ENCODE data around the gene LIPC.

Gene LIPC

GRCh38 chr15:58440922-58441321 is 9.1 kb downstream of the LIPC start:
- H3K4me3 ChIP-seq (ENCODE audit: low read depth, low read length): no peak overlapping the region
- H3K27ac ChIP-seq (ENCODE audit: extremely low read depth, low read depth, low read length): no peak overlapping the region
- CTCF ChIA-PET: no interaction called here
- 0 out of 2 replicates have a peak, but pooled peaks cover 2% of the 10 kb centered on the region for H3K4me1 ChIP-seq (ENCODE audit: control insufficient read depth, insufficient read depth, low read length)
- H3K36me3 ChIP-seq (ENCODE audit: control insufficient read depth in 2 of 2, insufficient read depth in 1 of 2, low read length in 2 of 2): no peaks in the 10 kb centered on the region
- POLR2A ChIA-PET: no interaction called here
- no peak for TF ChIP-seq ZNF777 (tag by site-specific recombination; IDR thresholded peaks at IDR 0.05; ENCODE audit: borderline replicate concordance)
- TF ChIP-seq ZNF221 (tag by site-specific recombination; IDR thresholded peaks at IDR 0.05; ENCODE audit: borderline replicate concordance): no peak
- TF ChIP-seq WT1 (tag by site-specific recombination; IDR thresholded peaks at IDR 0.05): no peak
- TF ChIP-seq ZNF174 (tag by site-specific recombination; IDR thresholded peaks at IDR 0.05): no peak
- TF ChIP-seq ZNF350 (tag by site-specific recombination; IDR thresholded peaks at IDR 0.05): no peak
- TF ChIP-seq SP7 (tag by site-specific recombination; IDR thresholded peaks at IDR 0.05): no peak
- no peak for TF ChIP-seq YY2 (tag by site-specific recombination; IDR thresholded peaks at IDR 0.05)
- no peak for TF ChIP-seq ZBTB6 (tag by site-specific recombination; IDR thresholded peaks at IDR 0.05)
- no peak for TF ChIP-seq ZNF175 (tag by site-specific recombination; IDR thresholded peaks at IDR 0.05)
- no peak for TF ChIP-seq ZBTB26 (tag by site-specific recombination; optimal IDR thresholded peaks at IDR 0.05)
- TF ChIP-seq ZNF580 (tag by site-specific recombination; IDR thresholded peaks at IDR 0.05): no peak
- no peaks in the 10 kb centered on the region for H3K9me3 ChIP-seq (ENCODE audit: control insufficient read depth, insufficient read depth, low read depth, low read length)

- CTCF ChIA-PET: no interaction called here
- POLR2A ChIA-PET: no interaction called here
- no peak overlapping the region for H3K27ac ChIP-seq (ENCODE audit: extremely low read depth, low read depth, low read length)
- no peaks in the 10 kb centered on the region for H3K9me3 ChIP-seq (ENCODE audit: control insufficient read depth, insufficient read depth, low read depth, low read length)
- TF ChIP-seq ZNF335 (tag by site-specific recombination; conservative IDR thresholded peaks at IDR 0.05): no peak
- TF ChIP-seq ZNF629 (tag by site-specific recombination; IDR thresholded peaks at IDR 0.05): no peak
- TF ChIP-seq TCF7L2 (IDR thresholded peaks at IDR 0.05; ENCODE audit: borderline replicate concordance, low read depth, low read length): no peak
- no peak for TF ChIP-seq ZNF580 (tag by site-specific recombination; IDR thresholded peaks at IDR 0.05)
- TF ChIP-seq ZSCAN18 (tag by site-specific recombination; IDR thresholded peaks at IDR 0.05): no peak
- no peak for TF ChIP-seq ZNF133 (tag by site-specific recombination; IDR thresholded peaks at IDR 0.05)
- TF ChIP-seq EGR2 (tag by site-specific recombination; IDR thresholded peaks at IDR 0.05; ENCODE audit: low read depth): no peak
- TF ChIP-seq ZSCAN5A (tag by site-specific recombination; IDR thresholded peaks at IDR 0.05): no peak
- no peak for TF ChIP-seq ZNF16 (tag by site-specific recombination; IDR thresholded peaks at IDR 0.05; ENCODE audit: low read depth)
- TF ChIP-seq ZNF621 (tag by site-specific recombination; IDR thresholded peaks at IDR 0.05): no peak
- no peak for TF ChIP-seq ZNF114 (tag by site-specific recombination; IDR thresholded peaks at IDR 0.05)
- TF ChIP-seq ZNF623 (tag by site-specific recombination; IDR thresholded peaks at IDR 0.05): no peak
- no peak for TF ChIP-seq BCL6B (tag by site-specific recombination; IDR thresholded peaks at IDR 0.05)
- H3K4me3 ChIP-seq (ENCODE audit: low read depth, low read length): no peak overlapping the region
- H3K4me1 ChIP-seq (ENCODE audit: control insufficient read depth, insufficient read depth, low read length): 0 out of 2 replicates have a peak, but pooled peaks cover 2% of the 10 kb centered on the region
- no peaks in the 10 kb centered on the region for H3K36me3 ChIP-seq (ENCODE audit: control insufficient read depth in 2 of 2, insufficient read depth in 1 of 2, low read length in 2 of 2)
These were observed 9.7 kb downstream of the LIPC start for GRCh38 chr15:58441376-58442070.

All from HEK293 (cell line).